Measurements from ENCODE around the gene CBX8.

DNA sequence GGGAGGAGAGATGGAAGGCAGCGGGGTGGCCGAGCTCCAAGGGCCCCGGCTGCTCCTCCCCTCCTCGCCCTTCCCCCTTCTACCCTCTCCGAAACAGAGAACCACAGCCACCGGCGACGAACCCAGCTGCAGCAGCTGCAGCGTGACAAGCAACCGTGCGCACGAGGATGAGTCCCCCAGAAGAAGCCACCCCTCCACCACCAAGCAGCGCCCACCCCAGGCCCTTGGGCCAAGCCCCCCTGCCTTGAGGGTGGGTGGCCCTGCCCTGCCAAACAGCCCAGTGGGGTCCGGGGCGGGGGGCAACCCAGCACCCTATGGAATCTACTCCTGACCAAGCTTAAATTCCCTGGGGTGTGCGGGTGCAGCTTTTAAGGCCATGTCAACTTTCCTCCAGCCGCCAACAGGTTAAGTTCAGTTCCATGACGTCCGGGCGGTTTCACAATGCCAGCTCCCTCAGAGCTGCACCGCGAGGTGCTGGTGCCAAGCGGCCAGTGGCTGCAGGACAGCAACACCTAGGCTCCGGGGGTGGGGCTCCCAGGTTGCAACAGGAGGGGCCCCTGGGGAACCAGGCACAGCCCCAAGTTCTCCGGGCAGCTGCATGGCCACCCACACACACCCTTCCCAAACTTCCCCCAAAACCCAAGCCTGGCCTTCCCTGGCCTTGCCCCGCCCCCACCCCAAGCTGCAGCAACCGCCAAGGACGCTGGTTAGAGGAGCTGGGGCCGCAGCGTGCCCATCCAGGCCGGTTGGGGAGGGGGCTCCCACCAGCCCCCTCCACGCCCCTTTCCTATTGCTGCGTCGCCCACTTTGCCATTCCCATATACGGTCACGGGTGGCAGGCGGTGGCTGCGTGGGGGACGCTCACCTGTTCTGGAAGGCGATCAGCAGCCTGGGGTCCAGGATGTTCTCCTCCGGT lies 40.4 kb upstream of the CBX8 start:
- TF ChIP-seq, protein P1, sequence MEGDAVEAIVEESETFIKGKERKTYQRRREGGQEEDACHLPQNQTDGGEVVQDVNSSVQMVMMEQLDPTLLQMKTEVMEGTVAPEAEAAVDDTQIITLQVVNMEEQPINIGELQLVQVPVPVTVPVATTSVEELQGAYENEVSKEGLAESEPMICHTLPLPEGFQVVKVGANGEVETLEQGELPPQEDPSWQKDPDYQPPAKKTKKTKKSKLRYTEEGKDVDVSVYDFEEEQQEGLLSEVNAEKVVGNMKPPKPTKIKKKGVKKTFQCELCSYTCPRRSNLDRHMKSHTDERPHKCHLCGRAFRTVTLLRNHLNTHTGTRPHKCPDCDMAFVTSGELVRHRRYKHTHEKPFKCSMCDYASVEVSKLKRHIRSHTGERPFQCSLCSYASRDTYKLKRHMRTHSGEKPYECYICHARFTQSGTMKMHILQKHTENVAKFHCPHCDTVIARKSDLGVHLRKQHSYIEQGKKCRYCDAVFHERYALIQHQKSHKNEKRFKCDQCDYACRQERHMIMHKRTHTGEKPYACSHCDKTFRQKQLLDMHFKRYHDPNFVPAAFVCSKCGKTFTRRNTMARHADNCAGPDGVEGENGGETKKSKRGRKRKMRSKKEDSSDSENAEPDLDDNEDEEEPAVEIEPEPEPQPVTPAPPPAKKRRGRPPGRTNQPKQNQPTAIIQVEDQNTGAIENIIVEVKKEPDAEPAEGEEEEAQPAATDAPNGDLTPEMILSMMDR (IDR thresholded peaks at IDR 0.05; ENCODE audit: poor library complexity), result no peak
- no peak for TF ChIP-seq EZH2 (IDR thresholded peaks at IDR 0.05; ENCODE audit: borderline replicate concordance)
